MM.1S (cell line): ENCODE results near the gene CCDC28B.

Source experiments
- CTCF ChIP-seq: fragments of 300-600 bp; sonication (generic); IDR thresholded peaks from 2 replicates; pipeline ENCODE4 v1.5.1; 2016; ENCODE audit warnings: antibody characterized with exemption, low read length, mixed read lengths
- EZH2 ChIP-seq: fragments of 300-600 bp; sonication (generic); optimal IDR thresholded peaks from 2 replicates; pipeline ENCODE3; 2017; ENCODE audit warnings: low read depth, mild to moderate bottlenecking, antibody characterized with exemption, low read length, mixed read lengths

GRCh38 chr1:32200226-32201010, at the start of gene CCDC28B:
- no peak for TF ChIP-seq EZH2
- no peak for TF ChIP-seq CTCF
